BJ (cell line): ENCODE results near the gene SLC37A3. TPM values are rescaled to one million over a fixed set of nuclear protein-coding genes. Genes with fewer than 3 reads are reported as not detected.
"Not testable (repeated sequence)": the region's sequence is repeated elsewhere in the genome, so short reads cannot be mapped to it uniquely, and the experiment has no call there.

Experiments
- CTCF ChIA-PET: fragments of 350-600 bp; formaldehyde crosslinking; extraction: SDS; loops from one replicate; lab custom pipeline; 2021; ENCODE audit warnings: antibody characterized with exemption, inconsistent platforms; lab: Yijun Ruan, JAX
- POLR2A ChIA-PET: fragments of 300-600 bp; sonication (Branson Sonifier 250); formaldehyde crosslinking; extraction: SDS; loops from one replicate; lab custom pipeline; 2021; ENCODE audit warnings: antibody characterized with exemption; lab: Charles Lee
- DNase-seq: peaks from one replicate; pipeline ENCODE4 v3.0.0-alpha.2; 2011; ENCODE audit warnings: low read depth
- H3K27me3 ChIP-seq: 2 replicates; pipeline ENCODE4 v1.6.0; 2011; ENCODE audit warnings: low read length; ENCODE audit not compliant: control insufficient read depth, insufficient read depth
- H3K36me3 ChIP-seq: 2 replicates; pipeline ENCODE4 v1.5.1; 2011; ENCODE audit warnings: low read length; ENCODE audit not compliant: control insufficient read depth, insufficient read depth
- H3K4me3 ChIP-seq: 2 replicates; pipeline ENCODE4 v1.5.1; 2011; ENCODE audit warnings: low read depth, mild to moderate bottlenecking, control low read depth, low read length
- polyA plus RNA-seq: library from polyadenylated mRNA; depleted of rRNA; stranded (reverse); fragments of >200 nt; gene quantifications from 2 replicates; pipeline ENCODE4 v1.2.3, GENCODE V29; 2011
- TF ChIP-seq, protein P1 (sequence below): IDR thresholded peaks from 2 replicates; pipeline ENCODE4 v1.5.1; 2011; ENCODE audit warnings: low read depth, mild to moderate bottlenecking, control low read depth, inconsistent platforms, low read length, moderate library complexity; ENCODE audit not compliant: insufficient read depth

The SLC37A3 gene
- polyA plus RNA-seq, 1 experiment: 35.2 TPM

DNA sequence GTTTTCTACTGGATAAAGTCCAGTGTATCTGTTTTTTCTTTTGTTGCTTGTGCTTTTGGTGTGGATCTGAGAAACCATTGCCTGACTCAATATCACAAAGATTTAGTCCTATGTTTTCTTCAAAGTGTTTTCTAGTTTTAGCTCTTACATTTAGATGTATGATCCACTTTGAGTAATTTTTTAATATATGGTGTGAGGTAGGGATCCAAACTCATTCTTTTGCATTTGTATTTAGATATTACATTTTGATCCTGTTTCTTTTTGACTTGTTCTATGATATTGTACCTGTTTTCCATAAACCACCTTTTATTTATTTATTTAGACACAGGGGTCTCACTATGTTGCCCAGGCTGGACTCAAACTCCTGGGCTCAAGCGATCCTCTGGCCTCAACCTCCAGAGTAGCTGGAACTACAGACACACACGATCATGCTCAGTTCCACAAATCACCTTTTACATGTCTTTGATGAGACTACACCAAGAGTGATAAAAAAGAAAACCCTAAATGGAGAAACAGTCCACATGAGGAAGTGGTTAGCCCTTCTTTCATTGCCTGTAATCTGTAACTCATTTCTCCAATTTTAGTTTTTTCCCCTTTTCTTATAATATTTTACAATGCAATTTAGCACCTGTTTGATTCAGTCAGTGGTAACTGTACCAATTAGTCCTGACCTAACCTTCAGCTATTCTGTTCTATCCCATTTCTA lies 86.0 kb downstream of the SLC37A3 start:
- Histone ChIP-seq H3K27me3 (no peaks in the 10 kb centered on the region), H3K36me3 (no peaks in the 10 kb centered on the region), H3K4me3 (no peak overlapping the region)
- ChIA-PET POLR2A (no interaction called here), CTCF (no interaction called here)
- TF ChIP-seq, protein P1, sequence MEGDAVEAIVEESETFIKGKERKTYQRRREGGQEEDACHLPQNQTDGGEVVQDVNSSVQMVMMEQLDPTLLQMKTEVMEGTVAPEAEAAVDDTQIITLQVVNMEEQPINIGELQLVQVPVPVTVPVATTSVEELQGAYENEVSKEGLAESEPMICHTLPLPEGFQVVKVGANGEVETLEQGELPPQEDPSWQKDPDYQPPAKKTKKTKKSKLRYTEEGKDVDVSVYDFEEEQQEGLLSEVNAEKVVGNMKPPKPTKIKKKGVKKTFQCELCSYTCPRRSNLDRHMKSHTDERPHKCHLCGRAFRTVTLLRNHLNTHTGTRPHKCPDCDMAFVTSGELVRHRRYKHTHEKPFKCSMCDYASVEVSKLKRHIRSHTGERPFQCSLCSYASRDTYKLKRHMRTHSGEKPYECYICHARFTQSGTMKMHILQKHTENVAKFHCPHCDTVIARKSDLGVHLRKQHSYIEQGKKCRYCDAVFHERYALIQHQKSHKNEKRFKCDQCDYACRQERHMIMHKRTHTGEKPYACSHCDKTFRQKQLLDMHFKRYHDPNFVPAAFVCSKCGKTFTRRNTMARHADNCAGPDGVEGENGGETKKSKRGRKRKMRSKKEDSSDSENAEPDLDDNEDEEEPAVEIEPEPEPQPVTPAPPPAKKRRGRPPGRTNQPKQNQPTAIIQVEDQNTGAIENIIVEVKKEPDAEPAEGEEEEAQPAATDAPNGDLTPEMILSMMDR: no peak
- DNase-seq: no peak

DNA sequence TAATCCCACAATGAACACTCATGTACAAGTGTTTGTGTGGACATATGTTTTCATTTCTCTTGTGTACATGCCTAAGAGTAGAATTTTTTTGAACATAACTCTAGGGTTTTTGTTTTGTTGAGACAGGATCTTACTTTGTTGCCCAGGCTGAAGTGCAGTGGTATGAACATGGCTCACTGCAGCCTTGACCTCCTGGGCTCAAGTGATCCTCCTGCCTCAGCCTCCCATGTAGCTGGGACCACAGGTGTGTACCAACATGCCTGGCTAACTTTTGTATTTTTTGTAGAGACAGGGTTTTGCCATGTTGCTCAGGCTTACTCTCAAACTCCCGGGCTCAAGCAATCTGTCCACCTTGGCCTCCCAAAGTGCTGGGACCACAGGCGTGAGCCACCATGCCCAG lies 87.2 kb downstream of the SLC37A3 start:
- H3K4me3 ChIP-seq, H3K27me3 ChIP-seq, DNase-seq, CTCF ChIA-PET, POLR2A ChIA-PET, H3K36me3 ChIP-seq: not testable (repeated sequence)

DNA sequence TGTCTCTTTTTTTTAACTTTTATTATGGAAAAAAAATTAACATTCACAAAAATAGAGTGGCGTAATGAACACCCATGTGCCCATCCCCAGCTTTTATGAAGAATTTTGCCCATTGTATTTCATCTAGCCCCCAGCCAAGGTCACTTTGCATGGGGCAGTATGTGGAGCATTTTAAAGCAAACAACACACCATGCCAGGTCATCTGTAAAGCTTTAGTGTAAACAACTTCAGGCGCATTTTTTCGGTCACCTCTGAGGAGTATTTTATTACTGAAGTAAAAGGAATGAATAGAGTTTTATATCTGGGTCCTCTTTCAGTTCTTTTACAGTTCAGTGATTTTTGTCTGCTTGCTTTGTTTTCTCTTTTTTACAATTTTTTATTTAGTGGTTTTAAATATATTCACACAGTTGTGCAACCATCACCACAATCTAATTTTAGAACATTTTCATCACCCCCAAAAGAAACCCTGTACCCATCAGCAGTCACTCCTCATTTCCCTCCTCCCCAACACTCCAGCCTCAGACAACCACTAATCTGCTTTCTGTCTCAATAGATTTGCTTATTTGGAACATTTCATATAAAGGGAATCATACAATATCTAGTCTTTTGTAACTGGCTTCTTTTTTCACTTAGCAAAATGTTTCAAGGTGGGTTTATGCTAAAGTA lies 87.9 kb downstream of the SLC37A3 start:
- Histone ChIP-seq H3K27me3 (no peaks in the 10 kb centered on the region), H3K36me3 (no peaks in the 10 kb centered on the region), H3K4me3 (no peak overlapping the region)
- TF ChIP-seq, protein P1: no peak
- CTCF ChIA-PET: interaction anchor here (0.6 kb wide), 1 partner anchor 1240 kb away, joined by 3 read pairs; no protein-coding TSS in a partner anchor
- POLR2A ChIA-PET: no interaction called here
- DNase-seq: peak; percentile 20

DNA sequence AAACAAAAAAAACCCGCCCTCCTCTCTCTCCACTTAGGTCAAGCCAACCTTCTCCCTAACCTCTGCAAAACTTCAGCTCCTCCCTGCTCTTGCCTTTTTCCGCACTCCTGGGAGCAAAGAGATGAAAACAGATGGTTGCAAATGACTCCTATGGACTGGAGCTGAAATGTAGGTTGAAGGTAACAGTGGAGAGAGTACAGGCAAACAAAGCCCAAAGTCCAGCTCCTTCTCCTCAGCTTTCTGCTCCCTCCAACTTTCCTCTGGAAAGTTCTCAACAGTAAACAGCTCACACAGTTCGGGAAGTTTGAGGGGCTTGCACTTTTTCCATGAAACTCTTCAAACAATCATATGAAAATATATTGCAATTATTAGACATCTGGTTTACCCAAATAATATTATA lies 90.3 kb downstream of the SLC37A3 start:
- CTCF ChIA-PET: interaction anchor here (0.6 to 1.1 kb wide), 3 partner anchors 19 to 101 kb away, joined by 3 to 5 read pairs (median 3); no protein-coding TSS in a partner anchor
- Histone ChIP-seq H3K4me3 (no peak overlapping the region), H3K27me3 (no peaks in the 10 kb centered on the region), H3K36me3 (no peaks in the 10 kb centered on the region)
- DNase-seq: no peak
- TF ChIP-seq, protein P1: no peak
- POLR2A ChIA-PET: no interaction called here

DNA sequence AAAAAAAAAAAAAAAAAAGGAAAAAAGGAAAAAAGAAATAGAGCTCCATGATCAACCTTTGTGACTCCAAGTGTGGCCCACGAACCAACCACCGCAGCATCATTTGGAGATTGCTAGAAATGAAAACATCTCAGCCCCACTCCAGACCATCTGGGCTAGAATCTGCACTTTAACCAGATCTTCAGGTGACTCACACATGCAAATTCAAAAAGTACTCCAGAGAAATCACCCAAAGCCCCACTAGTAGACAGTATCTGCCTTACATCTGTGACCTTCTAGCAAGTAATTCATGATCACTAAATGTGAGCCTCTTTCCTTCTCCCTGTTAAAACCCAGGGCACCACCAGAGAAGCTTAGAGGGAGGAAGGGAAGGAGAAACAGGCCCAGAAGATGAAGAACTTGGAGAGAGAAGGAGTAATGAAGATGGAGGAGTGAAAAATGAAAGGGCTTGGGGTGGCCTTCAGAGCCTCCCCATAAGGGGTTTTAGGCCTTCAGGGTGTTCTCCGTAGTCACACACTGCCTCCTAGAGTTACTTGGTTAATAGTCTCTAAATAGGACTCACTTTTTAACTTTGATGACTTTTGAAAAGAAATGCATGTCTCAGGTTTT lies 94.0 kb downstream of the SLC37A3 start:
- ChIA-PET POLR2A (no interaction called here), CTCF (interaction anchor here (0.7 to 2.0 kb wide), 4 partner anchors 10 to 39 kb away, joined by 3 to 6 read pairs (median 4); no protein-coding TSS in a partner anchor)
- H3K27me3 ChIP-seq: peaks cover 1% of the 10 kb centered on the region; the same call in 1 of the 2 replicates
- no peak for DNase-seq
- TF ChIP-seq, protein P1: no peak
- H3K36me3 ChIP-seq: no peaks in the 10 kb centered on the region
- no peak overlapping the region for H3K4me3 ChIP-seq
